ENCODE results near the gene TULP4.

DNA sequence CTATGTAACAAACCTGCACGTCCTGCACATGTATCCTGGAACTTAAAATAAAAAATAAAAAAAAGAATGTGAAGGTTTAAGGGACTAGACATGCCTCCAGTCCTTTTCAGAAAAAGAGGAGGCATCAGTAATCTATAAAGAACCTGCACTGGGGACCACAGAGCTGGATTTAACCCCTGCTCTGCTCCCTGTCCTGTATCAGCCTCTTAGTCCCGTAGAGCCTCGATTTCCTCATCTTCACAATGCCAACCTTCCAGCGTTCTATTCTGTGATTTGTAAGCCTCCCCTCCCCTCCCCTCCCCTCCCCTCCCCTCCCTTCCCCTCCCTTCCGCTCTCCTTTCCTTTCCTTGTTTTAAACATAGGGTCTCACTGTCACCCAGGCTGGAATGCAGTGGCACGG, 216.6 kb downstream of the TULP4 start:
- no peak for TF ChIP-seq POLR2A (IDR thresholded peaks at IDR 0.05)
- TF ChIP-seq, protein P1, sequence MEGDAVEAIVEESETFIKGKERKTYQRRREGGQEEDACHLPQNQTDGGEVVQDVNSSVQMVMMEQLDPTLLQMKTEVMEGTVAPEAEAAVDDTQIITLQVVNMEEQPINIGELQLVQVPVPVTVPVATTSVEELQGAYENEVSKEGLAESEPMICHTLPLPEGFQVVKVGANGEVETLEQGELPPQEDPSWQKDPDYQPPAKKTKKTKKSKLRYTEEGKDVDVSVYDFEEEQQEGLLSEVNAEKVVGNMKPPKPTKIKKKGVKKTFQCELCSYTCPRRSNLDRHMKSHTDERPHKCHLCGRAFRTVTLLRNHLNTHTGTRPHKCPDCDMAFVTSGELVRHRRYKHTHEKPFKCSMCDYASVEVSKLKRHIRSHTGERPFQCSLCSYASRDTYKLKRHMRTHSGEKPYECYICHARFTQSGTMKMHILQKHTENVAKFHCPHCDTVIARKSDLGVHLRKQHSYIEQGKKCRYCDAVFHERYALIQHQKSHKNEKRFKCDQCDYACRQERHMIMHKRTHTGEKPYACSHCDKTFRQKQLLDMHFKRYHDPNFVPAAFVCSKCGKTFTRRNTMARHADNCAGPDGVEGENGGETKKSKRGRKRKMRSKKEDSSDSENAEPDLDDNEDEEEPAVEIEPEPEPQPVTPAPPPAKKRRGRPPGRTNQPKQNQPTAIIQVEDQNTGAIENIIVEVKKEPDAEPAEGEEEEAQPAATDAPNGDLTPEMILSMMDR (IDR thresholded peaks at IDR 0.05) = no peak
